WERI-Rb-1 (cell line): ENCODE results near the gene HDAC4.

Experiments
- DNase-seq: peaks from one replicate; pipeline ENCODE4 v3.0.0-alpha.2; 2020
- H3K27ac ChIP-seq: fragments of 250-450 bp; sonication (Bioruptor Pico); 2 replicates; pipeline ENCODE4 v1.5.1; 2020; ENCODE audit warnings: mild to moderate bottlenecking, moderate library complexity
- H3K27me3 ChIP-seq: fragments of 250-450 bp; sonication (Bioruptor Pico); 2 replicates; pipeline ENCODE4 v1.5.1; 2021; ENCODE audit warnings: mild to moderate bottlenecking, low read depth, moderate library complexity; ENCODE audit not compliant: insufficient read depth, severe bottlenecking
- H3K36me3 ChIP-seq: fragments of 250-450 bp; sonication (Bioruptor Pico); 2 replicates; pipeline ENCODE4 v1.5.1; 2020; ENCODE audit warnings: mild to moderate bottlenecking, moderate library complexity
- H3K4me3 ChIP-seq: 2 replicates; pipeline ENCODE4 v1.5.1; 2011; ENCODE audit warnings: low read depth, mild to moderate bottlenecking, control low read depth, low read length
- H3K9me3 ChIP-seq: fragments of 250-450 bp; sonication (Bioruptor Pico); 2 replicates; pipeline ENCODE4 v1.5.1; 2021; ENCODE audit warnings: mild to moderate bottlenecking, moderate library complexity; ENCODE audit not compliant: severe bottlenecking
- CTCF ChIP-seq: IDR thresholded peaks from 2 replicates; pipeline ENCODE4 v1.5.1; 2011; ENCODE audit warnings: low read depth, mild to moderate bottlenecking, control low read depth, inconsistent platforms, low read length

HDAC4 gene

GRCh38 chr2:239256350-239256743 is 144.5 kb downstream of the HDAC4 start:
- H3K4me3 ChIP-seq: no peak overlapping the region
- H3K27me3 ChIP-seq: no peaks in the 10 kb centered on the region
- H3K36me3 ChIP-seq: no peaks in the 10 kb centered on the region
- DNase-seq: no peak
- no peak overlapping the region for H3K27ac ChIP-seq
- TF ChIP-seq CTCF: no peak
- peaks cover 8% of the 10 kb centered on the region for H3K9me3 ChIP-seq

DNA sequence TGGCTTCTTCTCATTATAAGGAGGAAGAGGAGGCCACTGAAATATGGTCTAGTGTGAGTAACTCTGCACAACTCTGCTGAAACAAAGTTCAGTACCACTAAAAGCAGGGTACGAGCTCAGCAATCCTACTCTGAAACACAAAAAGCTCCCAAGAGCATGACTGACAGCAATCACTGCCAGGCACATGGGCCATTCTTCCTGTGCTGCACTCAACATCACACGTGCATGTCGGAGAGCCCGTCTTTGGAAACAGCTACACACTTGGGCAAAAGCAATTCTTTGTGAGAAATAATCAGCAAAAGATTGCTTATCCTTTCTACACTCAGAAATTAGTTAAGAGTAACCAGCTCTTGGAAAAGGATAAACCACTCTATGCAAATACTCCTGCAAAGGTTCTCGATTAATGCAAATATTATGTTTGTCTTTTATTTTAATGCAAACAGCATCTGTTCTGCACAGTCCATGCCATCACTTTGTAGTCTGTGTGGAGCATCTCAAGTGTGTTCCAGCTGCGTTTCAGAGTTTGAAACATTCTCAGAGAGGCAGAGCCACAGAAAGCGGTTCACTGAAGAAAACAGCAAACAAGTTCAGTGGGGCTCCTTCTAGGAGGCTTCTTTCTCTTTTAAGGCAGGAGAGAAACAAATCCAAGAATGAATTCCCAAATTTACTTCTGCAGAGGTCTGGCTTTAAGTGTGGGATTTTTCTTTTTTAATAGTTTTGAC is 145.0 kb downstream of the HDAC4 start:
- no peak overlapping the region for H3K4me3 ChIP-seq
- no peaks in the 10 kb centered on the region for H3K36me3 ChIP-seq
- no peaks in the 10 kb centered on the region for H3K27me3 ChIP-seq
- TF ChIP-seq CTCF: no peak
- peaks cover 8% of the 10 kb centered on the region for H3K9me3 ChIP-seq
- no peak overlapping the region for H3K27ac ChIP-seq
- no peak for DNase-seq

DNA sequence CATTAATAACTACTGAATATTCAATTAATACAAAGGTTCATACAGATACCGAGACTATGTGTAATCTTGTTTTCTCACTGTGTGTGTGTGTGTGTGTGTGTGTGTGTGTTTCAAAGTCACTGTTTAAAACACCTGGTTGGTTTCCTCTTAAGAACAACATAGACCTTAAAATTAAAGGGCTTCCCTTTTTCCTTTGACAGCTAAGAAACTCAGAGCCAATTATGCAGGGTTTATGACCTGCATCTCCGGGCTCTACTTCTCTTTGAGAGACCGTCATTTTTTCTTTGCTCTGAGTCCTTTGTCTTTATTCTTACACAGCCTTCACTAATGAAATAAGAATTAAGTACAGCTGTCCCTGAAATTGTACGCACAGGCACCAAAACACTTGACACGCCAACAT is 145.6 kb downstream of the HDAC4 start:
- Histone ChIP-seq H3K27me3 (no peaks in the 10 kb centered on the region), H3K9me3 (peaks cover 8% of the 10 kb centered on the region), H3K27ac (no peak overlapping the region), H3K4me3 (no peak overlapping the region), H3K36me3 (no peaks in the 10 kb centered on the region)
- no peak for TF ChIP-seq CTCF
- DNase-seq: no peak

- no peak for TF ChIP-seq CTCF
- no peaks in the 10 kb centered on the region for H3K36me3 ChIP-seq
- no peak overlapping the region for H3K4me3 ChIP-seq
- peaks cover 8% of the 10 kb centered on the region for H3K9me3 ChIP-seq
- DNase-seq: no peak
- no peaks in the 10 kb centered on the region for H3K27me3 ChIP-seq
- H3K27ac ChIP-seq: no peak overlapping the region
Measured at GRCh38 chr2:239253701-239254436, 147.0 kb downstream of the HDAC4 start.

DNA sequence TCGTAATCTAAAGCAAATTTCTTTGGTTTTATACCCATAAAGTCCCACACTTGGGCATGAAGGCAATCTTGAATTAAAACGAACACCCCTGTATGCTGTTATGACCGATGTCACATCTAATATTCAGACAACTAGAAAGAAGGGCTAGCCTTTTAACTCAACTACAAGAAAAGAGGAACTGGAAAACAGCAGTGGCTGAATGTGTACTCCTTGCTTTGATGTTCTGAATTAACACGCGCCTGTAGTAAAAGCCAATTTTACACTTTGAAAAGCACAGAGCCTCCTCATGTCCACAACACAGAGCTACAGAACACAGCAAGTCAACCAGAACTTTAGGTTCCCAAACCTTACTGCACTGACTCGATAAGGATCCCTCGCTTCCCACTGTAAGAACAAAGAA is 147.6 kb downstream of the HDAC4 start:
- Histone ChIP-seq H3K27me3 (no peaks in the 10 kb centered on the region), H3K27ac (no peak overlapping the region), H3K4me3 (no peak overlapping the region), H3K36me3 (no peaks in the 10 kb centered on the region), H3K9me3 (peaks cover 8% of the 10 kb centered on the region)
- no peak for DNase-seq
- no peak for TF ChIP-seq CTCF
